Uterus (tissue), 2 donors: Measurements from ENCODE around the gene LCN10.

Source experiments
- POLR2A ChIP-seq, 2 donors: fragments of 450-650 bp; IDR thresholded peaks; one replicate each; pipeline ENCODE4 v1.6.1; 2016; ENCODE audit warnings: antibody characterized with exemption in 2 of 2, mild to moderate bottlenecking in 1 of 2, moderate library complexity in 1 of 2
- TF ChIP-seq, protein P1 (sequence below), 4 experiments: fragments of 200-600 bp in 2 of 4; fragments of 450-650 bp in 2 of 4; sonication (generic) in 2 of 4; IDR thresholded peaks; one replicate each; pipeline ENCODE4 v1.5.1; 2016 to 2019; ENCODE audit warnings: antibody characterized with exemption in 4 of 4, mild to moderate bottlenecking in 2 of 4, moderate library complexity in 1 of 4

DNA sequence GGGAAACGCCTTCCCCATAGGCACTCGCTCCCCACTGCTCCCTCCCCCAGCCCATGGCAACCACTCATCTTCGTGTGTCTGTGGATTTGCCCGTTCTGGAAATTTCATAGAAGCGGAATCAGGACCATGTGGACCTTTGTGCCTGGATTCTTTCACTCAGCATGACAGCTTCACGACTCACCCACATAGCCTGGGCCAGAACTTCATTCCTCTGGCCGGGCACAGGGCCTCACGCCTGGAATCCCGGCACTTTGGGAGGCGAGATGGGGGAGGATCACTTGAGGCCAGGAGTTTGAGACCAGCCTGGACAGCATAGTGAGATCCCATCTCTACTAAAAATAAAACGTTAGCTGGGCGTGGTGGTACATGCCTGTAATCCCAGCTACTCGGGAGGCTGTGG is 42.4 kb downstream of the LCN10 start:
- TF ChIP-seq, protein P1, sequence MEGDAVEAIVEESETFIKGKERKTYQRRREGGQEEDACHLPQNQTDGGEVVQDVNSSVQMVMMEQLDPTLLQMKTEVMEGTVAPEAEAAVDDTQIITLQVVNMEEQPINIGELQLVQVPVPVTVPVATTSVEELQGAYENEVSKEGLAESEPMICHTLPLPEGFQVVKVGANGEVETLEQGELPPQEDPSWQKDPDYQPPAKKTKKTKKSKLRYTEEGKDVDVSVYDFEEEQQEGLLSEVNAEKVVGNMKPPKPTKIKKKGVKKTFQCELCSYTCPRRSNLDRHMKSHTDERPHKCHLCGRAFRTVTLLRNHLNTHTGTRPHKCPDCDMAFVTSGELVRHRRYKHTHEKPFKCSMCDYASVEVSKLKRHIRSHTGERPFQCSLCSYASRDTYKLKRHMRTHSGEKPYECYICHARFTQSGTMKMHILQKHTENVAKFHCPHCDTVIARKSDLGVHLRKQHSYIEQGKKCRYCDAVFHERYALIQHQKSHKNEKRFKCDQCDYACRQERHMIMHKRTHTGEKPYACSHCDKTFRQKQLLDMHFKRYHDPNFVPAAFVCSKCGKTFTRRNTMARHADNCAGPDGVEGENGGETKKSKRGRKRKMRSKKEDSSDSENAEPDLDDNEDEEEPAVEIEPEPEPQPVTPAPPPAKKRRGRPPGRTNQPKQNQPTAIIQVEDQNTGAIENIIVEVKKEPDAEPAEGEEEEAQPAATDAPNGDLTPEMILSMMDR (IDR thresholded peaks at IDR 0.05) = no peak
- no peak for TF ChIP-seq POLR2A (IDR thresholded peaks at IDR 0.05)
